ENCODE results near the gene CATSPER4.
"Not testable (repeated sequence)": the region's sequence is repeated elsewhere in the genome, so short reads cannot be mapped to it uniquely, and the experiment has no call there.

GRCh38 chr1:26230682-26231081 is 40.3 kb downstream of the CATSPER4 start:
- not testable (repeated sequence) for TF ChIP-seq POLR2A (IDR thresholded peaks at IDR 0.05); POLR2AphosphoS5 (IDR thresholded peaks at IDR 0.05; ENCODE audit: insufficient read depth in 1 of 2, low read depth in 1 of 2)
- TF ChIP-seq, protein P1, sequence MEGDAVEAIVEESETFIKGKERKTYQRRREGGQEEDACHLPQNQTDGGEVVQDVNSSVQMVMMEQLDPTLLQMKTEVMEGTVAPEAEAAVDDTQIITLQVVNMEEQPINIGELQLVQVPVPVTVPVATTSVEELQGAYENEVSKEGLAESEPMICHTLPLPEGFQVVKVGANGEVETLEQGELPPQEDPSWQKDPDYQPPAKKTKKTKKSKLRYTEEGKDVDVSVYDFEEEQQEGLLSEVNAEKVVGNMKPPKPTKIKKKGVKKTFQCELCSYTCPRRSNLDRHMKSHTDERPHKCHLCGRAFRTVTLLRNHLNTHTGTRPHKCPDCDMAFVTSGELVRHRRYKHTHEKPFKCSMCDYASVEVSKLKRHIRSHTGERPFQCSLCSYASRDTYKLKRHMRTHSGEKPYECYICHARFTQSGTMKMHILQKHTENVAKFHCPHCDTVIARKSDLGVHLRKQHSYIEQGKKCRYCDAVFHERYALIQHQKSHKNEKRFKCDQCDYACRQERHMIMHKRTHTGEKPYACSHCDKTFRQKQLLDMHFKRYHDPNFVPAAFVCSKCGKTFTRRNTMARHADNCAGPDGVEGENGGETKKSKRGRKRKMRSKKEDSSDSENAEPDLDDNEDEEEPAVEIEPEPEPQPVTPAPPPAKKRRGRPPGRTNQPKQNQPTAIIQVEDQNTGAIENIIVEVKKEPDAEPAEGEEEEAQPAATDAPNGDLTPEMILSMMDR (IDR thresholded peaks at IDR 0.05), result not testable (repeated sequence)

All from vagina (tissue), 2 donors.